SW 1271 (cell line): Measurements from ENCODE around the gene MEAK7.
A peak's percentile ranks its signal among the peaks of the same experiment; 100 is the strongest.

Experiments
- DNase-seq, 2 experiments: peaks; one replicate each; lab custom pipeline; 2025; lab: John Stamatoyannopoulos, UW

Gene MEAK7

DNA sequence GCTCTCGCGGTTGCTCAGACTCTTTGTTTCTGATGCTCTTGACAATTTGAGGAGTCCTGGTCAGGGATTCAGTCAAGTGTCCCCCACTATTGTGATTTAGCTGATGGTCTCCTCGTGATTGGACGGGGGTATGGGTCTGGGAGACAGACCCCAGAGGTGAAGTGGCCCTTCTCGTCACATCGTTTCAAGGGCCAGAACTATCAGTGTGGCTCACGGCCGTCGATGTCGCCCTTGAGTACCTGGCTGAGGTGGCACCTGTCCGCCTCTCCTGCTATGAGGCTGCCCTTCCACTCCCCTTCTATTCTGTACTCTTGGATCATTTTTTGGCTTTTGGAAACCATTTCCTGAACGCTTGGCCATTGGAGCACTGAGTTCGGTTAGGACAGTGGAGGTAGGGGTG lies 7.4 kb upstream of the MEAK7 start:
- no peak for DNase-seq

DNA sequence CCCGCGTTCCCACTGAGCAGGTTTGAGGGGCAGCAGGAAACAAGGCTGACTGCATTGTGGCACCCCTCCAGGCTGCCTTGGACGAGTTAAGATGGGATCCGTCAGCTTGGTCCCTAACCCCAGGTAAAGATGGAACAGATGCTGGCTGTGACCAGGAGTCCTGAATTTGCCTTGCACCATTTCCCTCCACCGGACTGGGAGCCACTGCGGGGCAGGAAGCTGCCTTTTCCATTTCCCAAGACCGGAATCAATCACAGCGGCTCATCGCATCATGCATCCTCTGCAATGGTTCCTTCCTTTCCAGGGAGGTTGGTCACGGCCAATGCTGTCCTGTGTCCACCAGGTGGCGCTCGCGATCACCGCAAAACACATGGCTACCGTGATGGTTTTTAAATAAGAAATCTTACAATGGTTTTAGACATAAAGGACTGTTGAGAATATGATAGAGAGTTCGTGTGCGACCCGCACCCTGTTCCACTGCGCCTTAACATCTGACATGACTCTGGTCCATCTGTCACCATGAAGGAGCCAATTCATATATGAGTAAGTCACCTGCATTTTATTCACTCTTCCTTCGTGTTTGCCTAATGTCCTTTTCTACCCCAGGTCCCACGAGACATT lies 6.8 kb upstream of the MEAK7 start:
- DNase-seq, result peak; percentile 68 to 75

DNA sequence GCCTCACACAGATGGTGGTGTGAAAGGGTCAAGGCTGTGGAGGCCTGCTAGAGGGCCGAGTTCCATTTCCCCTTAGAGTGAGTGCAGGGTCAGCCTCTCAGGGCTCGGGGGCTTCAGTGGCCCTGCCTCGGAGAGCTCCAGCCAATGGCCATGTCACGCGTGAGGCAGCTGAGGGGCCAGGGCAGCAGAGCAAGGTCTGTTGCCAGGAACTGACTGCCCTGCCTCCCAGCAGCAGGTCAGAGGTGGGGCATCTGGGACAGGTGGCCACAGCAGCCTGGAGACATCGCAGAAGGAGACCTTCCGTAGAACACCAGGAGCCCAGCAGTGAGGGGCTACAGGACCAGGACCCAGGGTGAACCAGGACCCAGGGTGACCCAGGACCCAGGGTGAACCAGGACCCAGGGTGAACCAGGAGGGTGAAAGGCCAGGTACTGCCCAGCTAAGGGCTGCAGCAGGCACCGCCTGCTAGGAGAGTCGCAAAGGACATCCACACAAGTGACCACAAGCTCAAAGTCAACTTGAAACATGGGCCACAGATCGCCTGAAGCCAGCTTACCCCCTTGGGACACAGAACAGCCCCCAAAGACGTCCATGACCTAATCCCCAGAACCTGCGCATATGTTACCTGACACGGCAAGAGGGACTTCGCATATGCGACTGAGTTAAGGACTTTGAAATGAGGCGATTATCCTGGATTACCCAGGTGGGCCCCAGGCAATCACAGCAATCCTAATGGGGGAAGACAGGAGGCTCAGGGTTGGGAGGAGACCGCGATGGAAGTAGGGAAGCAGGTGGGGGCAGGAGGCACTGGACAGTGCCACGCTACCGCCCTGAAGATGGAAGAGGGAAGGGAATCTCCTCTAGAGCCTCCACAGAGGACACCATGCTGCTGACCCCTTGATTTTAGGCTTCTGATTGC lies 4.8 kb upstream of the MEAK7 start:
- no peak for DNase-seq

DNA sequence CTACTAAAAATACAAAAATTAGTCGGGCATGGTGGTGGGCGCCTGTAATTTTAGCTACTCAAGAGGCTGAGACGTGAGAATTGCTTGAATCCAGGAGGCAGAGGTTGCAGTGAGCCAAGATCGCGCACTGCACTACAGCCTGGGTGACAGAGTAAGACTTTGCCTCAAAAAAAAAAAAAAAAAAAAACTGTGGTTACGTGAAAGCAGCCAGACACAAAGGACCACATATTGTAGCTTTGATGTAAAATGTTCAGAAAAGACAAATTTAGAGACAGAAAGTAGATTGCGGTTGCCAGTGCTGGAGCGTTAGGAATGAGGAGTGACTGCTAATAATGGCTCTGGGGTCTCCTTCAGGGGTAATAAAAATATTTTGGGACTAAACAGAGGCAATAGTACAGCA lies 4.0 kb upstream of the MEAK7 start:
- no peak for DNase-seq

DNA sequence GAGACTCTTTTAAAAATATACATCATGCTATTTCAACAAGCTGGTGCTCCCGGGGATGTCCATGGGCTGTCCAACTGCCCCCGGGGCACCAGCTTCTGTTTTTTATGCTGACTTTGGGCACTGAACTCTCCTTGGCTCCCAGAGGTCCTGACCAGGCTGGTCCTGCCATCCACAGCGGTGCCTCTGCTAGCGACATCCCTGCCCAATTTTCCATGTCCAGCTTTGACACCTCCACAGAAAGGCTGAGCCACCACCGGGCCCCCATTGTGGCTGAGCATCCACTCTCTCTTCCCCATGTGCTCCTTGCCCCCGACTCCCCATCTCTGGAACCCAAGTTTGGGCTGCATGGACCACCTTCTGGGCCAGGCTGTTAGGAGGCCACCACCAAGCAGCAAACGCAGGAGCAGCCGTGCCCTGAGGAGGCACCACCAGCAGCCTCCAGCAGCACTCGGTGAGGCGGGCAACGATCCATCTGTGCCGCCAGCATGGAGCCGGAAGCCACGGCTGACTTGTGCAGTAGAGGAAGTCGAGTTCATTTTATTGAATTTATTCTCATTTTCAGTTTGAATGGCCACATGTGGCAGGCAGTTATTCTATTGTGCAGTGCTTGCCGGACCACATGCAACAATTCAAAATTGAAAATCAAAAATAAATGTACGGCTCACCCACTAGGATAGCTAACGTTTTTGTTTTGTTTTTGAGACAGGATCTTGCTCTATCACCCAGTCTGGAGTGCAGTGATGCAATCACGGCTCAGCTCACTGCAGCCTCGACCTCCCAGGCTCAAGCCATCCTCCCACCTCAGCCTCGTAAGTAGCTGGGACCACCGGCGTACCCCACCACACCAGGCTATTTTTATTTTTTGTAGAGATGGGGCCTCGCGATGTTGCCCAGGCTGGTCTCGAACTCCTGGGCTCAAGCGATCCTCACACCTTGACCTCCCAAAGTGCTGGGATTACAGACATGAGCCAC lies 2.8 kb upstream of the MEAK7 start:
- no peak for DNase-seq

DNA sequence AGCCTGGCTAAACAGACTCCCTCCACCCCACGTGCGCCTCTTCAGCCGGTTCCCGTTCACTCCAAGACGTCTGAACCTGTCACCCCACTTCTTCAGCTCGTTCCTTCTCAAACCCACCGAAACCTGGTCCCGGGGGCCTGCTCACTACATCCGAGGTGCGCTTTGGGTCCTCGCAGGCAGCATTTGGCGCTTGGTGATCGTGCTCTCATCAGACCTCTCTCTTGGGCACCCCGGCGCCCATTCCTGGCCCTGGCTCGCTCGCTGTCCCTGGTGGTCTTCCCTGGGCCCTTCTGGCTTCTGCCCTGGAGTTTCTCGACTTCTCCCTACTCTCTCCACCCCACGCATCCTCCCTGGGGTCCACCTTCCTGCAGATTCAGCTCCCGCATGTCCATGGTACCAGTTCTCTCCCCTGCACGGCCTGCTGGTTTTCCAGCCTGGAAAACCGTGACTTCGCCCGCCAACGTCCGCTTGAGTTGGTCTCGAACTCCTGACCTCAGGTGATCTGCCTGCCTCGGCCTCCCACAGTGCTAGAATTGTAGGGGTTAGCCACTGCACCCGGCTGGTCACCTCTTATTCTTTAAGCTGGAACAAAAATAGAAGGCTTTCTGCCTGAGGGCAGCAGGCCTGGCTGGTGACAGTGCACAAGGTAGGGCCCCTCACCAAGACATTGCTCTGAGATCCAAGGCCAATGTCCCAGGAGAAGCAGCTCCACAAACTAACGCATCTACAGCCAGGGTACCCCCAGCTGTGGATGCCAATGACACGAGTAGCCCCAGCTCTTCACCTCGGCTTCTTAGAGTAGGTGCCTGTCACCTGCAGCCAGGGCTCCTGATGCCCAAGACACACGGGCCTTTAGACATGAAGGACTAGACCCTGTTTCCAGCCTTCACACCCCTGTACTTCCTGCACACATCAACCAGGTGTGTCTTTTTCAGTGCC lies 1.1 kb upstream of the MEAK7 start:
- DNase-seq, result no peak

DNA sequence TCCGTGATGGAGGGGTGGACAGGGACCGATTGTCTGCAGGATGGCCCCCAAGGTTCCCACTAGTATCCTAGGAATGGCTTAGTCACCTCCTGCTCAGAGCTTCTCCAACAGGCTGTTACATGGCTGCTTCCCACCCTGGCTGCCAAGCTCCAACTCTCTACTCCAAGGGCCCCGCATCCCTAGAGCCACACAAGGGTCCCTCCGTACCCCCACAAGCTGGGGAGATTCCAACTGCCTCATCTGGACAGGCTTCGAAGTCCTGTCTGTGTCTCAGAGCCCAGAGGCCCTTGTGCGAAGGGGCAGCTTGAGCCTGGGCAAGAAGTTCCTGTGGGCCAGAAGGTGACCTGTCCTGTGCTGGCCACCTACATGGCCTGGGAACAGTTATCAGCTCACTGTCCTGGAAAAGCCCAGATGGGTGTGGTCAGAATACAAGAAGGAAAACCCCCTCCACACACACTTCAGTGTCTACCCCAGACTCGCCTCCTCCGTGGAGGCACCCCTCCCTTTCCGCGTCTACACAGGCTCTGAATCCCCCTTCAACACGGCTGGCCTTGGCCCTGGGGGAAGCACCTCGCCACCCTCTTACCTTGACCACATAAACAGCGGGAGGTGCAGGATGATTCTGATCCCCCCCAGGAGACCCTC lies 586 bp downstream of the MEAK7 start:
- peak in 1 of 2 experiments; percentile 63 for DNase-seq

DNA sequence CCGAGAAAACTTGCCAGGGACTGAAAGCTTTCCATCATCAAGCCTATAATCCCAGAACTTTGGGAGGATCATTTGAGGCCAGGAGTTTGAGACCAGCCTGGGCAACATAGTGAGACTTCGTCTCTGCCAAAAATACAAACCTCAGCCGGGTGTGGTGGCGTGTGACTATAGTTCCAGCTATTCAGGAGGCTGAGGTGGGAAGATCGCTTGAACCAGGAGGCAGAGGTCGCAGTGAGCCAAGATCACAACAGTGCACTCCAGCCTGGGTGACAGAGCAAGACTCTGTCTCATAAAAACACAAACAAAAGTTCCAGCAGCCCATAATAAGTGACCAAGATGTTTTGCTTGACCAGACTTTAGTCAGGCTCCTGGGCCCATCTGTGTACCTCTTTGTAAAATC lies 1.9 kb downstream of the MEAK7 start:
- peak in 1 of 2 experiments; percentile 9 for DNase-seq

DNA sequence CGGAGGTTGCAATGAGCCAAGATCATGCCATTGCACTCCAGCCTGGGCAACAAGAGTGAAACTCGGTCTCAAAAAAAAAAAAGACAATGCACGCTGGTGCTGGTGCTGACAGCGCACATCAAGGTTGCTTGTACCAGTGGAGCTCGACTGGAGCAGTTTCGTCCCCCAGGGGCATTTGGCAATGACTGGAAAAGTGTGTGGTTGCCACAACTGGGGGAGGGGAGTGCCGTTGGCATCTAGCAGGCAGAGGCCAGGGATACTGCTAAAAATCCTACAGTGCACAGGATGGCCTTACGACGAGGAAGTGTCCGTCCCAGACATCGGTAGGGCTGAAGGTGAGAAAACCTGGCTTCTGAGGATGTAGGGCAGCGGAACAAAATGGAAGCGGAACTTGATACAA lies 2.4 kb downstream of the MEAK7 start:
- DNase-seq, result no peak

DNA sequence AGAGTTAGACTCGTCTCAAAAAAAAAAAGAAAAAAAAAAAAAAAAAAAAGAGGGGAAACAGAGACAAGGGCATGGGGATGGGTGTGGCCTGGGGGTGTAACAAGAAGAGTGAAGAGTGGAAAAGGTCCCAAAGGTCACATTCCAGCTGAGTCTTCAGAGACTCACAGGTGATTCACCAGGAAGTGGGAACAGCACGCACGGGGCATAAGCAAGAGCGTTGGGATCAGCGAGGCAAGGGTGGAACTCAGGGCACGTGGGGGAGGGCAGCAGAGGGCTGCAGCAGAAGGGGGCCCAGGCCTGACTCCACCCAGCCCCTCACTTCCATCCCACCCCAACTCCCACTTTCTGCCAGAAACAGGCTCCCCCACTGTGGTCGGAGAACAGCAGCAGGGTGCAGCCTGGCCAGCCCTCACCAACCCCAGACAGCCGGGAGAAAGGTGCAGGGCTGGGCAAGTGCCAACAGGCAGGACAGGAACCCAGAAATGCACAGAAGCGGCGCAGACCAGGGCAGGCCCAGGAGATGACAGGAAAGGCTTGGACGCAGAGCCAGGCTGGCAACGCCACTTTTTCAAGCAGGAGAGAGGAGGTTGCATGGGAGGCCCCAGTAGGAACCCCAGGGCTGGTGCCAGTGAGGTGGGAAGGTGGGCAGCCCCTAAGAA lies 3.3 kb downstream of the MEAK7 start:
- DNase-seq, result peak; percentile 93 to 94

DNA sequence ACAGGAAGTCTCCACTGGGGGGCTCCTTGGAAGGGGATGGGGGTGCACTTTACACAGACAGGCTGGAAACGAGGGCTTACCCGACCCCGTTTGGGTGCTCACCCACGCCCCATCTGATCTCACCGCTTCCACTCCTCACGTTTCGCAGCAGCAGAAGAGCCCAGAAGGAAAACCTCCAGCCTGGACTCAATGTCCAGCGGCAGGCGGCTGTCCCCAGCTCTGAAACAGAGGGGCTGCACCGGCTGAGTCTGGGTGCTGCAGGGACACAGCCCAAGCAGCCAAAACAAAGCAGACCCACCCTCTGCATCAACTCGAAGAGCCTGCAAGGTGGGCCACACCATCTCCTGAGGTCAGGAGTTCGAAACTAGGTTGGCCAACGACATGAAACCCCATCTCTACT lies 3.9 kb downstream of the MEAK7 start:
- DNase-seq, result no peak

DNA sequence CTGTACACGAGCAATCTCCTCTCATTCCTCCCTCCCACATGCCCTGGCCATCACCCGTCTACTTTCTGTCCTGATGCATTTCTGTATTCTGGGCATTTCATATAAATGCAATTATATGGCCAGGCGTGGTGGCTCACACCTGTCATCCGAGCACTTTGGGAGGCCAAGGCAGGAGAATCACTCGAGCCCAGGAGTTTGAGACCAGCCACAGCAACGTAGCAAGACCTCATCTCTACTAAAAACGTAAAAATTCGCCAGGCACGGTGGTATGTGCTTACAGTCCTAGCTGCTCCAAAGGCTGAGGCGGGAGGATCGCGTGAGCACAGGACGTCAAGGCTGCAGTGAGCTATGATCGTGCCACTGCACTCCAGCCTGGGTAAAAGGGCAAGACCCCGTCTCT lies 4.8 kb downstream of the MEAK7 start:
- DNase-seq, result no peak

DNA sequence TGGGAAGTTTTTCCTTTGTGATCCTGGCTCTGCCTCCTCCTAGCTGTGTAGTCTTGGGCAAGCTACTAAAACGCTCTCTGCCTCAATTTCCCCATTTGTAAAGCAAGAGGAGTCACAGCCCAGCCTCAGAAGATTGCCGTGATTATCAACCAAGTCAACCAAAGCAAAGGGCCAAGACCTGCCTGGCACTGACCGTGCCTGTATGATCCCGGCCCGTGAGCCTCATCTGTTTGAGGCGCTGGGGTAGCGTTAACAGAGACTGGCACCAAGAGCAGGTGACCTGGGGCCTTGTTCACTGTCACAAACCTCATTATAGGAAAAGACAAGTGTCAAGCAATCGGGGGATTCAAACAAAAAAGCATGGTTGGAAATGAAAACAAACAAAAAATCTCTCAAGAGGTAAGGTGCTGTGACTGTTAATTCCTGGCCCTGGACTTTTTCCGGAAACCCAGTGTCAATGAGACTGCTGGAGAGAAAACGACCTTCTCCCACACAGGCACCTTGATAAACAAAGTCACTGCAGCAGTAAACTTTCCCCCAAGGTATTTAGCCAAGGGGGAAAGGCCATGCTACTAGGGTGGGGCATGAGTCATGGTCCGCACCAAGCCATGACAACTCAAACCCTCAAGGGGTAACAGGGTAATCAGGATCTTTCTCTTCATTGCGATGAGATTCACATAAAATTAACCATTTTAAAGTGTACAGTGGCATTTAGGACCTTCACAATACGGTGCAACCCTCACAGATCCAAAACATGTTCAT lies 5.4 kb downstream of the MEAK7 start:
- DNase-seq, result no peak

DNA sequence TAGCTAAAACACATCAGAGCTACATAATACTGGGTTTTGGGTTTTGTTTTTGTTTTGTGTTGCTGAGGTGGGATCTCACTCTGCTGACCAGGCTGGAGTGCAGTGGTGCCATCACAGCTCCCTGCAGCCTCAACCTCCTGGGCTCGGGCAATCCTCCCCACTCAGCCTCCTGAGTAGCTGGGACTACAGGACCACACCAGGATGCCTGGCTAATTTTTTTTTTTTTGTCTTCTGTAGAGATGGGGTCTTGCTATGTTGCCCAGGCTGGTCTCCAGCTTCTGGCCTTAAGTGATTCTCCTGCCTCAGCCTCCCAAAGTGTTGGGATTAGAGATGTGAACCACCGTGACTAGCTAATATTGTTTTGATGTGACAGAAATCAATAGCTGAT lies 6.2 kb downstream of the MEAK7 start:
- no peak for DNase-seq

DNA sequence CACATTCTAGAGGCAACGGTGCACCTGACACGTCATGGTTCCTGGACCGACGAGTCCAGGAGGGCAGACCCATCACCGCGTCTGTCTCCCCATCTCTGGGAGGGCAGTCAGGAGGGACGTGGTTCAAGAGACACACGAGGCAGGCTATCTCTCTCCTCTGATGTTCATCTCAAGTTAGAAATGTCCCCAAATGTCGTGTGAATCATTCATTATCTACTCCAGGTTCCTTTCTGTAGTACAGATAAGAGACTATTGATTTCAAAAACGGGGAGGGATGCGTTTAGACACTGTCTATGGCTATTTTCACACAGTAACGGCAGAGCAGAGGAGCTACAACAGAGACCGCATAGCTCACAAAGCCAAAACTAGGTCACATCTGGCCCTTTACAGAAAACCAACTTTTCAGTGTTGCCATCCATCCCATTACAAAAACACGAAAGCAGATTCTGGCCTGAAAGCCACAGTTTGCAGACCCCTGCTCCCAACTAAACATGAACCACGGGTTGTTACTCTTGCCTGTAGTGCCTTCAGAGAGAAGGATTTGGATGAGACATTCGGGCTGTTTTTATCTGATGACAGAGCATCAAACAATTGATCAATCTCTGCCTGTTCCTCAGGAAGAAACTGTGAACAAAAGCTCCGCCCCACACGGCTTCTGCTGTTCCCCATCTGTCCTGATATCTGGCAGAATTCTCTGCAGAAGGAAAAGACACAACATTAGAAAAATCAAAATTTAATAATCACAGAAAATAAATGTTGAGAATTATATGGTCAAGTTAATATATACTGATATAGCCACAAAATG lies 6.8 kb downstream of the MEAK7 start:
- DNase-seq, result no peak

DNA sequence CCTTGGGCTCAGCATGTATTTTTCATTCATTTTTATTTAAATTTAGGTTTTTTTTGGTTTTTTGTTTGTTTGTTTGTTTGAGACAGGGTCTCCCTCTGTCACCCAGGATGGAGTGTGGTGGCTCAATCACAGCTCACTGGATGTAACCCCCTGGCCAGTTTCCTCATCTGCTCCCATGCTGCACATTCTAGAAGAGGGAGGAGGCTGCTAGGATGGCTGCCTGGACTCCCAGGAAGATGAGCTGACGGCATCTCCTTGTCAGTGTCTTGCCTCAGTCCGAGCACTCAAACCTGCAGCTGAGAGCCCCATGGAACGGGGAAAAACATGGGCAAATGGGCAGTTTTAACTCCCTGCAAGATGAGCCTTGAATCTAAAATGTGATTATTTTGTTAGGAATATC lies 7.5 kb downstream of the MEAK7 start:
- DNase-seq, result no peak

DNA sequence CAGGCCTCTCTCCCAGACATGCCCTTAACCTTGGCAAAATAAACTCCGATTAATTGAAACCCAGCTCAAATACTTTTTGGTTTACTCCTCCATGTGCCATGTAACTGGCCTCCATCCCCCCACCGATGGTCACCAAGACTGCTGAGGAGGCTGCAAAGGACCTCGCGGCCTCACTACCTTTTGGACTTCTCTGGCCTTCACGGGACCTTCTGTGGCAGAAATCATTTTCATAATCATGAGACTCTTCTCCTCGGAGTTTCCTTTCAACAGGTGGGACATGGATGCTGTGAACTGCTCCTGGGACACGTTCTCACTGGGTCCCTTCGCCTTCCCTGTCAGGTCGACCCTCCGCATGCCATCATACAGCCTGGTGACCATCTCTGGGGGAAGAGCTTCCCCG lies 9.0 kb downstream of the MEAK7 start:
- DNase-seq, result no peak

DNA sequence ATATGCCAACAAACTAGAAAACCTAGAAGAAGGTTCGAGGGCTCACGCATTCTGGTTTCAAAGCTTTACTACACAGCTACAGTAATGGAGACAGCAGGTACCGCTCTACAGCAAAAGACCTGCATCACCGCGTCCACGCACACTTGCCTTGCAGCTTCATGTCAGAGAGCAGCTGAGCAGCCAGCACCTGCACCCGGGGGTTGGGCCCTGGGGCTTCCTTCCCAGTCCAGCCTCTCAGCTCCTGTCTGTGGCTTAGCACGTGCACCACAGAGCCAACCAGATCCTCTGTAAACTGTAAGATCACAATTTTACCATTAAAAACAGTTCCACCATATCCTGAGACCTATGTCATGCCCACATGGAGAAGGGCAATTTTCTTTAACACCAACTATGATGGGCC lies 15.3 kb downstream of the MEAK7 start:
- no peak for DNase-seq

DNA sequence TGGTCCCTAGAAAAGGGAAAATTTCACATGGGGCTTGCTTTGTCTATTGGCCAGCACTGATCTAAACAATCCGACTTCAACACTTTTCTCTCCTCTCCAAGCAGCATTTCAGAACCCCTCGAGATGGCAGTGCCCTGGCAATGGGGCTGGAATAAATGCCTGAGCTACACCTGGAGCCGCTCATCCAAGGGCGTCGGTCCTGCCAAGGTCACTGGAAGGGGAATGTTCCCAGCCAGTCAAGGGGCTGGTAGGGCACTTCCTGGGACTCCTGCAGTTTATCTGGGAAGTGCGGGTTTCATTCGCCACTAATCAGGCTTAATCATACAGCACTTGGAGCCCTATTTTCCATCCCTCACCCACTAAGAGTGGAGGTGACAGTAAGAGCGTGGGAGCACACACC lies 17.1 kb downstream of the MEAK7 start:
- no peak for DNase-seq
